ENCODE data around the gene HHIPL1. TPM values are rescaled to one million over a fixed set of nuclear protein-coding genes. Genes with fewer than 3 reads are reported as not detected.
A peak's percentile ranks its signal among the peaks of the same experiment; 100 is the strongest.

Gene HHIPL1
- total RNA-seq (2014; rRNA removed; shearing (Covaris generic)): 1.2 and 2.5 TPM in 2 replicates

DNA sequence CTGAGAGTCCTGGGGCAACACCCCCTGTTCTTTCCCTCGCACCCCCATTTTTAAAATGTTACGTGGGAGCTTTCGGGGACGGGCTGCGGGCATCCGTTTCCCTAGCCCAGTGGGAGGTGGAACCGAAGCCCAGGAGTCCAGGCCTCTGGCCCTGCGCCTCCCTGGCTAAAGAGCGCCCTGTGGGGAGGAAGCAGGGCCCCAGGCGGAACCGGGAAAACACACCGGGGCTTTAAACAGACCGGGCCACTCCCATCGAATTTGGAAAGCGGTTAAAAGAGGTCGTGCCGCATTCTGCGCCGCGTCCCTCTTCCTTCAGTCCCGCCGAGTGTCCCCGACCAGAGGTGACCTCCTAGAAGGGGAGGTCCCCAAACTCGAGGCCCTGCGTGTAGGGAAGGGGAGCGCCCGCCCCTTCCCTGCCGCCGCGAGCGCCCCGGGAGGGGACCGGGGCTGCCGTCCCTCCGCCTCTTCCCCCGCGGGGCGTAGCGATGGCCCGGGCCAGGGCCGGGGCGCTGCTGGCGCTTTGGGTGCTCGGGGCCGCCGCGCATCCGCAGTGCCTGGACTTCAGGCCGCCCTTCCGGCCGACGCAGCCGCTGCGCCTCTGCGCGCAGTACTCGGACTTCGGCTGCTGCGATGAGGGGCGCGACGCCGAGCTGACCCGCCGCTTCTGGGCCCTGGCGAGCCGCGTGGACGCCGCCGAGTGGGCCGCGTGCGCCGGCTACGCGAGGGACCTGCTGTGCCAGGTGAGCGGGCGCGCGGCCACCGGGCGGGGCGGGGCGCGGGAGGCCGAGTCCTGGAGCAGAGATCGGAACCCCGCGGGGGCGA lies at the start of gene HHIPL1:
TSS of gene HHIPL1 (plus strand) at position 407 of the 822 bp plus-strand sequence. CDS start at position 486, 79 bp downstream.
- DNase-seq (ENCODE audit: low read depth): peak; percentile 48

DNA sequence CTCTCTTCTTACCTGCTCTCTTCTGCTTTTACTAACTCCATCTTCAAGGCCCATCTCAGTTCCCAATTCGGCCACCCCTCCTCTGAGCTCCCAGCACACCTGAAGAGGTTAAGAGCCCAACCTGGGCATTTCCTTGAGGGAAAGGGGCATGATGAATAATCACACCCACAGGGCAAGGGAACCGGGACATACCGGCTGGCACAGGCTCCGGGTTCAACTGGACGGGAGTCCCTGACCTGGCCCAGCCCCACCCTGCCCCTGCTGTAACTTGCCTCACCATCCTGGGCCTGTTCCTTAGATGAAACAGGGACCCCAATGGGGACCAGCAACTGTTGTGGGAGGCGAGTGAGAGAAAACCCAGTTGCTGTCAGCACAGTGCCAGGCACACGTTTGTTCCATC lies 49.4 kb upstream of the HHIPL1 start:
- DNase-seq (ENCODE audit: low read depth): no peak

DNA sequence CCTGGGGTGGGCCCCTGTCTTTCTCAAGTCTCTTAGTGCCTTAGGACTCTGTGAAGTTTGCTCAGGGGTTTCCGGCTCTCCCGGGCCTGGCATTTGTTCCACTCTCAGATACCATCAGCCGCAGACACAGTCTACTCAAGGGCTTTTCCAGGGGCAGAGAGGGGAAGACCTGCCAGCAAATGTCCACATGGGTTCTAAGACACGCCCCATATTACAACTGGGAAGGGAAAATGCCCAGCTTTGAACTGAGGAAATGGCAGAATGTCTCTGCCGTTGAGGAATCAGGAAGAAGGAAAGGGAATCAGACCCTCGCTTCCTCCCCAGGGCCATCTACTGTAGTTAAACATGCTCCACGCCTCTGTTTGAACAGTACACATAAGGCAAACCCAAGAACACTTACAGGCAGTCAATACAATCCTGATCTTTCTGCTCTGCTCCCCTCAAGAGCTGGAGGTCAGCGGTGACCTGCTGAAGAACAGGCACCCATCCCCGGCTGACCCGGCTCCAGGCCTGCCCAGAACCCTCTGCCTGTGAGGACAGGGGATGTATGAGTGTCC lies 48.8 kb upstream of the HHIPL1 start:
- peak; percentile 56 for DNase-seq (ENCODE audit: low read depth)

DNA sequence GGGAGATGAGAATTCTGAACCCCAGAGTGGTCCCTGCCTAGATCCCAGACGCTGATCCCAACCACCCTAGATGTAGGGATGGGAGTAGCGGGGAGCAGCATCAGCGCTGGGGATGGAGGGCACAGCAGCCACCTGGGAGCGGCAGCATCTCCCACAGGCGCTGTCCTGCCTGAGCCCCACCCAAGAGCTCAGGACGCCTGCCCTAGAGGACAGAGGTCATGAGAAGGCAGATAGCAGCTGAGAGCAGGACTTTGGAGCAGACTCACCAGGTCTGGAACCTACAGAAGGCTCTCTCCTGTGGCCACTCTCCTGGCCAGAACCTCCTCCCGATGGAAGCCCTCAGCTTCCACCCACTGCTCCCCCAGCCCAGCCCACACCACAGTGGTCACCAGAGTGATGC lies 48.2 kb upstream of the HHIPL1 start:
- no peak for DNase-seq (ENCODE audit: low read depth)

DNA sequence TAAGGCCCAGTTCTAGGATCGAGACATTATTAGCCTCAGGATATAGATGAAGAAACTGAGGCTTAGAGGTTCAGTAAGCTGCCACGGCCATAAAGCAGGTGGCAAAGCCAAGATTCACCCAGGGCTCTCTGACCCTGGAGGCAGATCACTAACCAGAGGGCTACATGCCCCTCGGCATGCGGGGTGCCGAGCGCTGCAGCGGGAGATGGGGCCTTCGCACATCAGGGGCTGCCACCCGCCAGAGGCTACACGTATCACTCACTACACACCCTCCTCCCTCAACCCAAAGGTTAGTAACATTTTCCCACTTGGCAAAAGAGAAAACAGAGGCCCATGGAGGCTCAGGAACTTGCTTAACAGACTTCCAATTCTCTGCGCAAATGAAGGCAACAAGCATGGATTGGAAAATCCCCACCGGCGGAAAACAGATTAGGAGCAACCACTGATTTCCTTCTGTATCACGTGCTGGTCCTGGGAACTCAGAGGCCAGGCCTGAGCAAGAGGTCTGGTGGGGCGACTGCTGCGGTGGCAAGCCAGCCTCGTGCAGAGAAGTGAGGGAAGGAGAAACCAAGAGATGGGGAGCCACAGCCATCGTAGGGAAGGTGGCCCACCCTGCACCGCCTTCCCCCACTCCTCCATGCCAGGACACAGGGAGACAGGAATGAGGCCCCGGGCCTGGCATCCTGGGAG lies 46.9 kb upstream of the HHIPL1 start:
- no peak for DNase-seq (ENCODE audit: low read depth)

DNA sequence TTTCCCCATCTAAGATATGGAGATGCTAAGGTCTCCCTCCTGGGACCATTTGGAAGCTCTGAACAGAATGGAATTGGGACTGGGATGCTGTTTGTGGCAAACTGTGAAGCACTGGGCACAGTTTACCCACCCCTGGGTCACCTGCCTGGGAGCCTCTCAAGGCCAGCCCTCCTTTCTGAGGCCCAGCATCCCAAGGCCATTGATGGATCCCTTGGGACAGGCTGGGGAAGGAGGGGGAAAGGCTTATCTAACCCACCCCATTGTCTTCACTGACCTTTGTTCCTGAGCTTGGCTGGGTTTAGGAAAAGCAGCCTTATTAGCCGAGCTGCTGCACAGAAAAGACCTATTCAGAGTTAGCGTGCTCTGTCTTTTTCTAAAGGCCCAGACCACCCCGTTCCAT lies 46.2 kb upstream of the HHIPL1 start:
- no peak for DNase-seq (ENCODE audit: low read depth)

DNA sequence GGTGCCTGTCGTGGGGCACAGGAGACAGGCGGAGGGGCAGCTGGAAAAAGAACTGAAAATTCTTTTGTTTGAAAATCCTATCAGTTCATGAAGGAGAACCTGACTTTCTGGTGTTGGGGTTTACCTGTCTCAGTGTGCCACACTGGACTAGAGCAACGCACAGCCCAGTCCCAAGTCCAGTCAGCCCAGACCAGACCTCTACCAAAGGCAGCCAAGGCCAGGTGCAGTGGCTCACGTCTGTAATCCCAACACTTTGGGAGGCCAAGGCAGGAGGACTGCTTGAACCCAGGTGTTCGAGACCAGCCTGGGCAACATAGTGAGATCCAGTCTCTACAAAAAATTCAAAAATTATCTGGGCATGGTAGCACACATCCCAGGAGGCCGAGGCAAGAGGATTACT lies 45.5 kb upstream of the HHIPL1 start:
- no peak for DNase-seq (ENCODE audit: low read depth)

DNA sequence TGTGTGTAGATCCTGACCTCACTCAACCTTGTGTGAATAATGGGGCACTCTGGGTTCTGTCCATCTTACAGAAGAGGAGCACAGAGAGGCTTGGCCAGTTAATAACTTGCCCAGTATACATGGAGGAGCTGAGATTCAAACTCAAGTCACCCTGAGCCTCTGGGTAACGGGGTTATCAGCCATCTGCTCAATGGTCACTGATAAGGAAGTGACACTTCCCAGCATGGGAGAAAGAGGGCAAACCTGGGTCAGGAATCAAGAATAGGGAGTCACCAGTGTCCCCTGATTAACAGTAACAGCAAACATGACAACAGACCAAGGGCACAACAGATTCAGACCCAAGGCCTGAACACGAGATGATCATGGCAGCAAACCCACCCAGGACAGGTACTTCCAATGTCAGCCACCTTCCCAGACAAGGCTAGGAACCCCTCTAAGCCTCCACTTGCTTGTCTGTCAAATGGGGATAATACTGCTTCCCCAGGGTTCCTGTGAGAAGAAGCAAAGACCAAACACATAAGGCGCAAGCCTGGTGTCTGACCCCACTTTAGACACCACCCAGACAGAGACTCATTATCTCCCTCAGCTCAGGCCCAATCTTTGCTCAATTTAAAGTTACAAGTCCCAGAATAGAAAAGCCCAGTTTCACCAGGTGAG lies 44.6 kb upstream of the HHIPL1 start:
- DNase-seq (ENCODE audit: low read depth): no peak

DNA sequence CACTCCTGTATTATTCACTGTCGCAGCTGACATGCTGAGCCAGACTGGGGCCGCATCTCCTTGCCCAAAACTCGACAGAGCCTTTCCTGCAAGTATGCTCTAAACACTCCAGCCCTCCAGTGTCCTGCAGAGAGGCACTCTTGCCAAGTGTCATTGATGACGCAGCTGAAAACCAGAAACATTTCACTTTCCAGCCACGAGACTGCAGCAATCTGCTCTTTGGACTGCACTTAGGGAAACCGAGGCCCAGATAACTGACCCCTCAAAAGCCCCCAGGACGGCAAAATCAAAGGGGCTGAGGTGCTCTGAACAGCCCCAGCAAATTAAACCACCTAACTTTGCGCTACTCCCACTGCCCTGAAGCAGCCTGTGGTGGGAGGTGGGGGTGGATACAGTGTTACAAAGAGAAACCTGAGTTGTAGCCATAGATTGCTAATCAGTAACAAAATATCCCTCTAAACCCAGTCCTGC lies 43.5 kb upstream of the HHIPL1 start:
- DNase-seq (ENCODE audit: low read depth): peak; percentile 49

DNA sequence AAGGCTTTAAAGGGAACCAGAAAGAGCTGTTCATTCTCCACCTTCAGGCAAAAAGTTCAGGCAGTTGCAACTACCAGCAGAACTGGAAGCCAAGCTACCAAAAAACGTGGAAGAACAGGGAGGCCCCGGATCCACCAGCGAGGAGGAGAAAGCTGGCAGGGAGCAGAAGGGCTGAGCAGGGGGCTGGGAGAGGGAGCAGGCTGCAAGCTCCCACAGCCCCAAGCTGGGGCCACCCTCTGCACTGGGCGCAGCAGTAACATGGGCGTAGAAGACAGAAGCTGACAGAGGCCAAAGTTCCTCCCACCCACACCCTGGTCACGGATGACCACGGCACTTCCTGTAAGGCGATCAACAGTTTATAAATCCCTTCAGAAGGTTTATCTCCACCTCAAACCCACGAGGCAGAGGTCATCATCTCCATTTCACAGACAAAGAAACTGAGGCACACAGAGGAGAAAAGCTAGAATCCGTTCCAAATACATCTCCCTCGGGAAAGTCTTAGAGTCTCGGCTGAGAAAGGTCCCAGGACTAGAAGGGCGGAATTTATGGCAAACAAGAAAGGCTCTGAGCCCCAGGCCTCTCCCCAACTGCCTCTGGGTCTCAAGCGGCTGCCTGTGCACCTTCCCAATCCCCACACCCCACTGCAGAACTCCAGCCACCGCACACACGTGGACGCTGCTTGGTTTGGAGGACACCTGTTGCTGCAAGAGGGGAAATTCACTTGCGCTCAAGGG lies 42.7 kb upstream of the HHIPL1 start:
- DNase-seq (ENCODE audit: low read depth): peak; percentile 42

DNA sequence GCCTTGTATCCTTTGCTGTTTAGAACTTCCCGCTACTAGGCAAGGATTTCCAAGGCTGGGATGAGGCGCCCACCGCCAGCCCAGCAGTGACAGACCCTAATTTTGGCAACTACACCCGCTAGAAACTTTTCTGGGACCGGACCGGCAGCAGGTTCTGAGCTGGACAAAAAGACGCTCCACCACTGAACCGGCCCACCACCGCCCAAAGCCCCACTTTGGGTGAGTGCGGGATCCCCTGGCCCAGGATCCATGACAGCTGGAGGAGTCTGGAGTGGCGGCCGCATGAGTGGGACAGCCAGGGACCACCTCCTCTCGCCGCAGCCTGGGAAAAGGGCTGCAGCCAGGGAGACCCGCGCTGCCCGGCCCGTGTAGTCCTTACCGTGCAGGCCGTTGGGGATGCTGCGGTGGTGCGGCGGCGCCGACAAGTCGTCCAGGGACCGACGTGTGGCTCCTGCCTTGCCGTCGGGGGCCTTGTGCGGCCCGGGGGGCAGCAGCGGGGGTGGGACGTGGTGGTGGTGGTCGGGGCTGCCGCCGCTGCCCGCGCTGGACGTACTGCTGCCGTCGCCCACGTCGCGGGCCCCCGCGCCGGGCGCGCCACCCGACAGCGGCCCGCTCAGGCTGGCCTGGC lies 42.0 kb upstream of the HHIPL1 start:
- DNase-seq (ENCODE audit: low read depth): no peak

DNA sequence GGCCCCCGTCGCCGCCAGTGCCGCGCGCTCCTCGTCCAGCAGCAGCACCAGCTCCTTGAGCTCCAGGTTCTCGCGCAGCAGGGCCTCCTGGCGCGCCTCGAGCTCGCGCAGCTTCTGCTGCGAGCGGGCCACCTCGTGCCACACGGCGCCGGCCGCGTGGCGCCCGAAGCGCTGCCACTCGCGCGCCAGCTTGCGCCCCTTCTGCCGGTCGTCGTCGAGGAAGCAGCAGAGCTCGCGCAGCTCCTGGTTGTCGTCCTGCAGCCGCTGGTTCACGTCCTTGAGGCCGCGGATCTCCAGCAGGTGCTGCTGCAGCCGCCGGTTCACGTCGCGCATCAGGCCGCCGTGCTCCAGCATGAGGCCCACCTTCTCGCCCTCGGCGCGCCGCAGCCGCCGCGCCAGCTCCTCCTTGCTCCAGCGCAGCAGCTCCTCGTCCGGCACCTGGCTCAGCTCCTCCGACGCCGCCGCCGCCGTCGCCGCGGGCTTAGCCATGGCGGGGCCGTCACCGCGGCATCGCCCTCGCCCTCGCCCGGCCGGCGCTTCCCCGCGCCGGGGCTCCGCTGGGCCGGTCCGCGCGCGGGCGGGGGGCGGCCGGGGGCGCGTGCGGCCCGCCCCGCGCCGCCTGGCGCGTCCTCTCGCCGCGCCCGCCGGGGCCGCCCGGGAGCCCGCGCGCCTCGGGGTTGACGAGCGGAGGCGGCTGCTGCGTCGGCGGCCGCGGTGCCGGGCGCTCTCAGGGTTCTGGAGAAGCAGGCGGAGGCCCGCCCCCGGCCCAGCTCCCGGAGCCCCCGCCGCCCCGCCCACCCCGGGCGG lies 41.3 kb upstream of the HHIPL1 start, which contains the start of gene CCDC85C:
TSS of gene CCDC85C (minus strand) at position 737 of the 807 bp plus-strand sequence. CDS start at position 489, 248 bp downstream.
- DNase-seq (ENCODE audit: low read depth): peak; percentile 79

DNA sequence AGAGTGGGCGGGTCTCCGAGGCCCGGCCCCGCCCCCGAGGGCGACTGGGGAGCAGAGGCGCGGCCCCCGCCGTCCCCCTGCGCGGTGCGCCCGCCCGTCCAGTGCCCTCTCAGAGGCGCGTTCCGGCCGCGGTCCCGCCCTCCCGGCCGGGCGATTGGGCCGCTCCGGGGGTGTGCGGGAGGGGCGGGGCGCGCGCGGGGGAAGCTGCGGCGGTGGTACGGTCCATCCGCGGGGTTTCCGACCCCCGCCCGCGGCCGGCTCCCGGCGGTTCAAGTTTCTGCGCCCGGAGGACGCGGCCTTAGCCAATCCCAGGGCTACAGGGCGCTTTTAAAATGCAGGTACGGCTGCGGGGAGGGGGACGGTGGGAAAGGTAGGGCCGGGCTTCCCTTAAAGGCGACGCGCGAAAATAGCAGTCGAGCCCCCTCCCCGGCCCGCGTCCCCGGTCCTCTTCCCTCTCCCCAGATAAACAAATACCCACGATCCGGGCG lies 40.6 kb upstream of the HHIPL1 start:
- DNase-seq (ENCODE audit: low read depth): peak; percentile 99

DNA sequence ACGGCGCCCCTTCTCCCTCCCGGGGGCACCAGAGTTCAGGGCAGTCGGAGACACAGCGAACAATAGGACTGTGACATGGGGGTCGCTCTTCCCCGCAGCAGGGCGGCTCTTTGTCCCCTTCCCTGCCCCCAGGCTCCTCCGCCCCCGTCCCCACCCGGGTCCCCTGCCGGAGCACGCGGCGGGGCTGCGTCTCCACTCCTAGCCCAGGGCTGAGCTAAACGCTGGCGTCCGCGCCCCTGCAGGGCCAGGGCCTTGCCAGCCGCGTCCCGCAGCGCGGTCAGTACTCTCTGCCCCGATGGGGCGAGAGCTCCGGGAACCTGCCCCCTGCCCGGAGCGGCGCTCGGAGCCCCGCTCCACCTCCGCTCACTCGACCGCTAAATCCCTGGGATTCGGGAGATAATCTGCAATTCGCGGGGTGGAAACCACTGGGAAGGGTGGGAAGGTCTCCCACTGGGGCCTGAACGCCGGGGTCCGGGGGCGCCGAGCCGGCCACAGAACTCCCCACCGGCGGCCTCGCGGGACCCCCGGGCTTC lies 40.1 kb upstream of the HHIPL1 start:
- peak; percentile 63 for DNase-seq (ENCODE audit: low read depth)

DNA sequence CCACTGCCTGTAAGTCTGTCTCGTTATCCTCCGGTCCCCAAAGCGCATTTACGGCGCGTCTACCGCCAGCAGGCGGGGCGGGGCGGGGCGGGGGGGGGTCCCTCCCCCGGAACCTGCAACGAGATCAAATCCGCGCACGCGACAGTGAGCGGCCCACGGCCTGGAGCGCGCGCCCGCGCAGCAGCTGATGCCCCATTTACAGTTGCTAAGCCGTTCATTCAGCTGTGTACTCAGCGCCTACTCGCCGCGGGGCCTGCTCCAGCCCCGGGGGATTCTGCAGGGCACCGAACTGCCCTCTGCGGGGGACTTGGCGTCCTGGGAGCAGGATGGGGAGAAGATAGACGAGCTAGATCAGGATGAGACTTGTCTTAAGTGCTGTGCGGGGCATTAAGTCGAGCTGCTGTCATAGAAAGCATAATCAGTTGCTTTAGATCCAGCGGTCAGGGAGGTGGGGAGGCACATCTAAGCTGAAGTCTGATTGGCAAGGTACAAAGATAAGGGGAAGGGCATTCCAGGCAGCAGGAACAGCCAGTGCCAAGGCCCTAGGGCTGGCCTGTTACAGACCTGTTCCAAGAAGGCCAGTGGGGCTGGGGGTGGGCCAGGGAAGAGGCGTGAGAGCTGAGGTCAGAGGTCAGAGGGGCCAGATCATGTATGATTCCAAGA lies 39.5 kb upstream of the HHIPL1 start:
- peak; percentile 83 for DNase-seq (ENCODE audit: low read depth)

DNA sequence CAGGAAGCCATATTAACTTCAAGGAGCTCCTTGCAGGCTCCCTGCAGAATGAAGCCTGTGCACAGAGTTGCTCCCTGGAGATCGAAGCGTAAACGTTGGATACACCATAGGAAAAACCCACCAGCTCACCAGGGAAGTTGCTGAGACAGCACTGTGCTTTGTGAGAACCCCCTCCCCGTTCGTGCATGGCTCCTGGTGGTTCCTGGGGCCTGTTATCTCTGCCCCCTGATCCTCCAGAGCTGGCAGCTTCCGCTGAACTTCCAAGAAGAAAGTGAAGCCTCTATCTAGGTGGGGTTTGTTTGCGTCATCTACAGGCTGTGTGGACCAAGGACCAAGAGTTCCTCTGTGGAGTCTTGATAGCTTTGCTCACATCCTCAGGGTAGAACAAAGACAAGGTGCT lies 38.6 kb upstream of the HHIPL1 start:
- DNase-seq (ENCODE audit: low read depth): no peak

DNA sequence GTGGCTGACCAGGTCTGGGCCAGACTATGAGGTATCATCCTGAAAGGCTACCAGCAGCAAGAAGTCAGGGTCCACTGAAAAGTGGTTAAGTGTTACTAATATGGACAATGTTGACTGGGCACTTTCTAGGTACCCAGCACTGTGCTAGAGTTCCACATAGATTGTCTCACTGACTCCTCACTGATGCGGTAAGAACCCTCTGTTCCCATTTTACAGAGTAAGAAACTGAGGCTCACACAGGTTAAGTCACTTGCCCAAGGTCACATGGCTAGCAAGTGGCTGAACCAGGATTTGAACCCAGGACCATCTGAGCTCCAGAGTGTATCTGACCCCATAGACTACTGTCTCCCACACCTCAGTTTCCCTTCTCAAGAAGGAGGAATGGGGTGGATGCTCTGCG lies 36.3 kb upstream of the HHIPL1 start:
- DNase-seq (ENCODE audit: low read depth): no peak

DNA sequence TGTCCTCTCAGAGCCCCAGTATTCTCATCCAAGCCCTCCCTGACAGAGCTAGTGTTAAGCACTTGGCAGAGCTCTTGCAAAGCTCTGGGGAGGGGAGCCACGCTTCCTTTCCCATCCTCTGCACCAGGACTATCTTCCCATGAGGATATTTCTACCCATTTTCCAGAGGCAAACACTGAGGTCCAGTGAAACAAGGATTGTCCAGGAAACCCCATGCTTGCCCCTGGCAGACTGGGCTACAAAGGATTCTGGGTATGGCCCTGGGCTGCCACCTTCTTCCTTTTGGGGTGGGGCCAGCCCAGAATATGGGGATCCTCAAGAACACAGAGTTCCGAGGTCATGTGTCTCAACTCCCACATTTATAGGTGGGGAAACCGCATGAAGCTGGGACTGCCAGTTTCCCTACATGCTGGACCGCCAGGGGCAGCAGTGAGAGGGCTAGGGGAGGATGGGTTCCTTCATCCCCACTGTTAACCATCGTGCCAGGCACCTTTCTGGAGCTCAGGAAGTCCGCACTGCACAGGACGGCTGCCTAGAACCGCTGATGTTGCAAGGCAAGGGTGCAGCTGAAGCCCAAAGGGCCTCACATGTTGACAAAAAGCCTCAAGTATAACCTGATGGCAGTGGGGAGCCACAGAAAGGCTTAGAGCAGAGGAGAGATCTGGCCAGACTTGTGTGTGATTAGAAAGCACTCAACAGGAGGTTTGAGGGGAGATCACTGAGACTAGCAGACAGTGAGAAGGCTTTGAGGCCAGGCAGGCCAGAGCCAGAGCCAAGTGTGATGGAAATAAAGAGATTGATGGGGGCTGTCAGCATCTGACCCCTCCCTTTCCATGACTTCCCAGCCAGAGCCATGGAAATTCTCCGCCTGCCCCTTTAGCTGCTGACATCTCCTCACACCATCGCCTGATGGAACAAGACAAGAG lies 35.4 kb upstream of the HHIPL1 start:
- no peak for DNase-seq (ENCODE audit: low read depth)

Measured in Daoy (cell line).